Chondrocyte (in vitro differentiated cells): ENCODE data around the gene TTC3. TPM values are rescaled to one million over a fixed set of nuclear protein-coding genes. Genes with fewer than 3 reads are reported as not detected.
"Not testable (repeated sequence)": the region's sequence is repeated elsewhere in the genome, so short reads cannot be mapped to it uniquely, and the experiment has no call there.

ENCODE experiments used
- DNase-seq: peaks from one replicate; pipeline ENCODE4 v3.0.0; 2021; ENCODE audit warnings: mixed read lengths, low spot score
- H3K27ac Mint-ChIP-seq: one replicate; pipeline ENCODE4 v1.8.0; 2021; ENCODE audit warnings: mild to moderate bottlenecking, moderate library complexity, mixed read lengths; ENCODE audit not compliant: unreplicated experiment
- H3K27me3 Mint-ChIP-seq: 2 replicates; pipeline ENCODE4 v1.8.0; 2021; ENCODE audit warnings: low read depth, mixed read lengths
- H3K36me3 Mint-ChIP-seq: 2 replicates; pipeline ENCODE4 v1.8.0; 2021; ENCODE audit warnings: low read depth, mixed read lengths
- H3K4me1 Mint-ChIP-seq: 2 replicates; pipeline ENCODE4 v1.8.0; 2021; ENCODE audit warnings: low read depth, mild to moderate bottlenecking, mixed read lengths
- H3K4me3 Mint-ChIP-seq: one replicate; pipeline ENCODE4 v1.8.0; 2021; ENCODE audit warnings: mild to moderate bottlenecking, moderate library complexity, mixed read lengths; ENCODE audit not compliant: unreplicated experiment
- H3K9me3 Mint-ChIP-seq: 2 replicates; pipeline ENCODE4 v1.8.0; 2021; ENCODE audit warnings: low read depth, mixed read lengths
- total RNA-seq: library from RNA; stranded (reverse); gene quantifications from 3 replicates; pipeline ENCODE4 v1.2.1, GENCODE V29; 2021
- TF ChIP-seq, protein P1 (sequence below): fragments of 200-600 bp; sonication (generic); IDR thresholded peaks from 2 replicates; pipeline ENCODE4 v1.5.0; 2021; ENCODE audit warnings: antibody characterized with exemption, mild to moderate bottlenecking, moderate library complexity

TTC3 gene
- total RNA-seq, 1 donor from 2014 or later = 258 TPM

DNA sequence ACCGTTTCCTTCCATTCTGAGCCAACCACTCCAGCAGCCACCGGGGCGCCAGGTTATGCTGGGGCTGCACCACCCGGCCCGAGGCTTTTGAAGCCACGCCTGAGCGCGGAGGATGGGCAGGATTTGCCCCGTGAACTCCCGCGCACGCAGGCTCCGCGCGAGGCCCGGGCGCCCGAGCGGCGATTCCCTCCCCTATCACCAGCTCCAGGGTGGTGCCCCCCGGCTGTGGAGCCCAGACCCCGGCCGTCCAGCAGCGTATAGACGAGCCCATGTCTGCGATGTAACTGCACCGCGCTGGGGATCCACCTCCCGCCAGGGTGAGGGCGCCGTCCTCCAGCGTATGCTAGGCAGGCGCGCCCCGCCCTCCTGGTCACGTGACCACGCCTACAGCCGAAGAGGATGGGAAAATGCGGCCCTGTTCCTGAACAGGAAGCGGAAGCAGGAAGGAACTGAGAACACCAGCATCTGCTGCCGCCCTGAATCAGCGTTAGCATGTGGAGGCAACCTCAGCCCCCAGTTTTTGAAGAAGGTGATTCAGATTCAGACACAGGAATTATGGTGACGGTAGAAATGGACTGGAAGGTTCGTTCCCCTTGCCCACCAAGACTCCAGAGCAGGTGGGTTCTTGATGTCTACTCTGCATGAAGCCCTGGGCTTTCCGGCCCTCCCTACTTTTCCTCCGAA lies 148.1 kb downstream of the TTC3 start:
- DNase-seq = peak; percentile 91
- H3K9me3 Mint-ChIP-seq = no peaks in the 10 kb centered on the region
- H3K27me3 Mint-ChIP-seq = no peaks in the 10 kb centered on the region
- no peak overlapping the region for H3K27ac Mint-ChIP-seq
- peaks cover 6% of the 10 kb centered on the region for H3K4me1 Mint-ChIP-seq
- H3K36me3 Mint-ChIP-seq = peaks cover 27% of the 10 kb centered on the region
- peak overlapping the region; percentile 68 for H3K4me3 Mint-ChIP-seq
- TF ChIP-seq, protein P1, sequence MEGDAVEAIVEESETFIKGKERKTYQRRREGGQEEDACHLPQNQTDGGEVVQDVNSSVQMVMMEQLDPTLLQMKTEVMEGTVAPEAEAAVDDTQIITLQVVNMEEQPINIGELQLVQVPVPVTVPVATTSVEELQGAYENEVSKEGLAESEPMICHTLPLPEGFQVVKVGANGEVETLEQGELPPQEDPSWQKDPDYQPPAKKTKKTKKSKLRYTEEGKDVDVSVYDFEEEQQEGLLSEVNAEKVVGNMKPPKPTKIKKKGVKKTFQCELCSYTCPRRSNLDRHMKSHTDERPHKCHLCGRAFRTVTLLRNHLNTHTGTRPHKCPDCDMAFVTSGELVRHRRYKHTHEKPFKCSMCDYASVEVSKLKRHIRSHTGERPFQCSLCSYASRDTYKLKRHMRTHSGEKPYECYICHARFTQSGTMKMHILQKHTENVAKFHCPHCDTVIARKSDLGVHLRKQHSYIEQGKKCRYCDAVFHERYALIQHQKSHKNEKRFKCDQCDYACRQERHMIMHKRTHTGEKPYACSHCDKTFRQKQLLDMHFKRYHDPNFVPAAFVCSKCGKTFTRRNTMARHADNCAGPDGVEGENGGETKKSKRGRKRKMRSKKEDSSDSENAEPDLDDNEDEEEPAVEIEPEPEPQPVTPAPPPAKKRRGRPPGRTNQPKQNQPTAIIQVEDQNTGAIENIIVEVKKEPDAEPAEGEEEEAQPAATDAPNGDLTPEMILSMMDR = peak; percentile 60

DNA sequence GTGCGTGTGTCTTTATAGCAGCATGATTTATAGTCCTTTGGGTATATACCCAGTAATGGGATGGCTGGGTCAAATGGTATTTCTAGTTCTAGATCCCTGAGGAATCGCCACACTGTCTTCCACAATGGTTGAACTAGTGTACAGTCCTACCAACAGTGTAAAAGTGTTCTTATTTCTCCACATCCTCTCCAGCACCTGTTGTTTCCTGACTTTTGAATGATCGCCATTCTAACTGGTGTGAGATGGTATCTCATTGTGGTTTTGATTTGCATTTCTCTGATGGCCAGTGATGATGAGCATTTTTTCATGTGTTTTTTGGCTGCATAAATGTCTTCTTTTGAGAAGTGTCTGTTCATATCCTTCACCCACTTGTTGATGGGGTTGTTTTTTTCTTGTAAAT lies 149.2 kb downstream of the TTC3 start:
- not testable (repeated sequence) for H3K9me3 Mint-ChIP-seq, H3K4me1 Mint-ChIP-seq, H3K4me3 Mint-ChIP-seq, DNase-seq, H3K27me3 Mint-ChIP-seq, H3K27ac Mint-ChIP-seq
- H3K36me3 Mint-ChIP-seq = peaks cover 31% of the 10 kb centered on the region

DNA sequence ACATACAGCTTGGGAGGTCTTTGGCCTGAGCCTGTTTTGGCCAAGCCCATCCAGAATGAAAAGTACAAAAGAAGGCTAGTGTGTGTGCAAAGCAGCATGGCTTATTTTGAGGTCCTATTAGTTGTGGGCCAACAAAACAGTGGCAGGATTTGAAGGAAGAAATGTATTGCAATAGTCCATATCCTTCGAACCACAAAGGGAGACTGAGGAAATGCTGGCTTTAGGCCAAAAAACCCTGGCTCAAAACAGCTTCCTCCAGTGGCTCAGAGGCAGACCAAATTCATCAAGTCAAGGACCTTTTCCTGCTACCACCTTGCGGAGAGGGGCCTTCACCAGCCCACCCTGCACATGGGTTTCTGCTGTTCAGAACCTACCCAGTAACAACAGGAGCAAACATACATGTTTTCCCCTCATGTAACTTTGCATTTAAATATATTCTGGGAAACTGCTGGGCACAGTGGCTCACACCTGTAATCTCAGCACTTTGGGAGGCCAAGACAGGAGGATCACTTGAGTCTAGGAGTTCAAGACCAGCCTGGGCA lies 150.8 kb downstream of the TTC3 start:
- Mint-ChIP-seq H3K27ac (no peak overlapping the region), H3K36me3 (peaks cover 38% of the 10 kb centered on the region), H3K9me3 (no peaks in the 10 kb centered on the region), H3K4me1 (peaks cover 6% of the 10 kb centered on the region), H3K4me3 (no peak overlapping the region), H3K27me3 (no peaks in the 10 kb centered on the region)
- TF ChIP-seq, protein P1 = no peak
- no peak for DNase-seq

DNA sequence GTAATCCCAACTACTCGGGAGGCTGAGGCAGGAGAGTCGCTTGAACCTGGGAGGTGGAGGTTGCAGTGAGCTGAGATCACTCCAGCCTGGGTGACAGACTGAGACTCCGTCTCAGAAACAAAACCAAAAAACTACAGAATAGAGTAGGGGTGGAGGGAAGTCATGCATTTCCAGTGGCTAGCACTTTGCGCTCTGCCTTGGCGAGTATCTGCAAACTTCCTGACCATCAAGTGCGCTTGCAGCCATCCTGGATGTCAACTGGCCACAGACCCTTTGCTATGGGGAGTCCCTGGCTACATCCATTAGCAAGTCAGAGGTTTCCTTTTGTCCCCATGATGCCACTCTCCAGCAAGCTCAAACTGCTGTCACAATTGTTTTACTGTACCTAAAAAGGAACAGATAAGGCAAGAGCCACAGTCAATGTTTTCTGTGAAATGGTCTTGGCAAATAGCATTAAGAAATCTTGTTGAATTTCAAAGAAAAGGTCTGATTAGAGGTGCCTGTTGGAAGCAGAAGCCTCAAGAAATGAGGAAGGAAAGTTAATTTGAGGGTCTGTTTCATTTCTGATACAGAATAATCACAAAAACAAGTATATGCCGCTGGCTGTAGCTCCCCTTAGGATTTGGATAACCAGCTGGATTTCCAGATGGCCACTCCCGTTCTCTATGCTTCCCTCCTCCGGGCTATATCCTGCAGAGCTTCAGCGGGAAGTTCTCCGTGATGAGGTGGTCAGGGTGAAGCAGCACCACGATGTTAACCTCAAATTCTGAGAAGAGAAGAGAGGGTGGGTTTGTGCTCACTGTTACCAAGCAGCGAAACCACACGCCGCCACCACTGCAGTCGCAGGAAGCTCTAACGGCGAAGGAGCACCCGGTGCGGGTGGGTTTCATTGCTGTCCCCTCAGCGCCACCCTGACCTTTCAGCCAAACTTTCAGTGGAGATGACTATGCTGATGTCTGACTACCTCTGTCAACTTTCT lies 152.1 kb downstream of the TTC3 start:
- H3K36me3 Mint-ChIP-seq = peaks cover 43% of the 10 kb centered on the region
- DNase-seq = no peak
- TF ChIP-seq, protein P1 = no peak
- no peak overlapping the region for H3K27ac Mint-ChIP-seq
- H3K9me3 Mint-ChIP-seq = no peaks in the 10 kb centered on the region
- peaks cover 4% of the 10 kb centered on the region for H3K4me1 Mint-ChIP-seq
- no peak overlapping the region for H3K4me3 Mint-ChIP-seq
- no peaks in the 10 kb centered on the region for H3K27me3 Mint-ChIP-seq

DNA sequence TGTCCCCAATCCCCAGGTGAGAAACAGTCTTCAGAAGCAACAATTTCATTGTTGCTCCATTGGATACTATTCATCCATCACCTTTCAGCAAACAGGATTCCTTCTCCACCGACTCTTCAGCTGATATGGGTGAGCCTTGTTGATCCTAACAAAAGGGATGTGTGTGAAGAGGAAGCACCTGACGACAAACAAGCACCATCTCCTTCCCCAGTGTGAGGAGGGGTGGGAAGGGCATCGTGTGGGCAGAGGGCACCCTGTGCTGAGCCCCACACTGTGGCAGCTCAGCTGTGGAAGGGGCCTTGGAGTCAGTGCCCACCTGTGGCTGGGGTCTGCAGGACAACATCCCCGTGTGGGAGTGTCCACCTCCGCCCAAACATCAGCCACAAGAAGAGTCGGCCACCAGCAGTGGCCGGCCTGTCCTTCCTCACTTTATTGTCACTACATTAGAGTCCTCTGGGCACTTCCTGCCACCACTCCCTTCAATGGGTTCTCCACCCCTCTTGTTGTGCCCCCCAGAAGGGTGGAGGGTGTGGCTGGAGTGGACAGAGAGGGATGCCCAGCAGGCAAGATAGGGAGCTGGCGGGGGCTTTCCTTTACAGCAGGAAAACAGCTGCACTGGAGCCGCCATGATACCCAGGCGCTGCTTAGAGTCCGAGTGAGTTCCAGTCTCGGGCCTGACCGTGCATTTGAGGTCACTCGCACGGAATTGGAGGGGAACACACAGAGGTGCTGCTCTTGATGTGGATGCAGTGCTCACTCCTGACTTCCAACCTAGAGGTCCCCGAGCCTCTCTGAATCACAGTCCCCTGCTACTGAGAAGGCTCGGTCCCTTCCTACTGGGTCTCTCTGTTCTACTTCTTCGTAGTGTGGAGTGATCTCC lies 153.2 kb downstream of the TTC3 start:
- Mint-ChIP-seq H3K27me3 (no peaks in the 10 kb centered on the region), H3K9me3 (no peaks in the 10 kb centered on the region), H3K4me1 (peaks cover 2% of the 10 kb centered on the region), H3K4me3 (no peak overlapping the region), H3K27ac (no peak overlapping the region), H3K36me3 (peaks cover 47% of the 10 kb centered on the region)
- TF ChIP-seq, protein P1 = no peak
- no peak for DNase-seq
